NCI-H774 (cell line): Measurements from ENCODE around the gene LRRC51.

Experiments
- DNase-seq: peaks from one replicate; lab custom pipeline; 2025; lab: John Stamatoyannopoulos, UW

The LRRC51 gene

GRCh38 chr11:72080326-72081183 lies at the start of gene LRRC51, which contains the start of gene NUMA1:
TSS of gene LRRC51 (plus strand) at chr11:72080850. CDS start at chr11:72089084, 8,234 bp downstream.
TSS of gene NUMA1 (minus strand) at chr11:72080542. CDS start at chr11:72035943, 44,599 bp downstream.
- peak; percentile 100 for DNase-seq

GRCh38 chr11:72036687-72037086 lies 44.0 kb upstream of the LRRC51 start:
- DNase-seq = no peak

- no peak for DNase-seq
Measured at GRCh38 chr11:72037554-72038311, 42.9 kb upstream of the LRRC51 start.

- no peak for DNase-seq
Measured at GRCh38 chr11:72038491-72038890, 42.2 kb upstream of the LRRC51 start.

GRCh38 chr11:72039031-72039855 lies 41.4 kb upstream of the LRRC51 start:
- no peak for DNase-seq

- no peak for DNase-seq
Measured at GRCh38 chr11:72039856-72040401, 40.7 kb upstream of the LRRC51 start.

GRCh38 chr11:72040491-72041363 lies 39.9 kb upstream of the LRRC51 start:
- DNase-seq = peak; percentile 88

- DNase-seq = peak; percentile 37
Measured at GRCh38 chr11:72041364-72042063, 39.1 kb upstream of the LRRC51 start.

- no peak for DNase-seq
Measured at GRCh38 chr11:72042064-72042745, 38.4 kb upstream of the LRRC51 start.

GRCh38 chr11:72045849-72046248 lies 34.8 kb upstream of the LRRC51 start:
- no peak for DNase-seq

- no peak for DNase-seq
Measured at GRCh38 chr11:72048766-72049460, 31.7 kb upstream of the LRRC51 start.

- DNase-seq = no peak
Measured at GRCh38 chr11:72058416-72059034, 22.1 kb upstream of the LRRC51 start.

GRCh38 chr11:72061739-72062396 lies 18.8 kb upstream of the LRRC51 start:
- DNase-seq = no peak

GRCh38 chr11:72066855-72067254 lies 13.8 kb upstream of the LRRC51 start:
- no peak for DNase-seq

GRCh38 chr11:72067266-72067665 lies 13.4 kb upstream of the LRRC51 start:
- DNase-seq = no peak

GRCh38 chr11:72067676-72068075 lies 13.0 kb upstream of the LRRC51 start:
- no peak for DNase-seq

- no peak for DNase-seq
Measured at GRCh38 chr11:72069200-72069599, 11.4 kb upstream of the LRRC51 start.

- no peak for DNase-seq
Measured at GRCh38 chr11:72069787-72070251, 10.8 kb upstream of the LRRC51 start.
